Activated CD8-positive, alpha-beta memory T cell treated with anti-CD3 and anti-CD28 coated beads, Interleukin-2, amount 50 U/mL, for 1 hour (primary cell): ENCODE results near the gene ASTN1.

ENCODE experiments used
- DNase-seq: peaks from one replicate; pipeline ENCODE4 v3.0.0-alpha.2; 2020; ENCODE audit errors: extremely low read depth

The ASTN1 gene

DNA sequence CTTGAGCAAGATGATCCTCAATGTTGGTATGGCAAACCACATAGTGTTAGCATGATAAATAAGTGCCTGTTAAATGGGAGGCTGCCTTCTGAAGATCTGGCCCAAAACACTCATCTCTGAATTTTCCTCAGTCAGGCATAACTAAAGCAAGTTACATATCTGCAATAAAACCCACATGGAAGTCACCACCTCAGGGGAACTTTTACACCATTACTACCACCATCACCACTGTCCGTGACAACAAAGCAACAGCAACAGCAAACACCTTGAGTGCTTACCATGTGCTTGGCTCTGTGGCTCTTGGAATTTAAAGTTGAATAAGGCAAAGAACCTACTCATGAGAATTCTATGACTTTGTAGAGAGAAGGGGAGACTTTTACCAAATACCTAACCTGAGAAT lies 233.0 kb downstream of the ASTN1 start:
- DNase-seq, result no peak

DNA sequence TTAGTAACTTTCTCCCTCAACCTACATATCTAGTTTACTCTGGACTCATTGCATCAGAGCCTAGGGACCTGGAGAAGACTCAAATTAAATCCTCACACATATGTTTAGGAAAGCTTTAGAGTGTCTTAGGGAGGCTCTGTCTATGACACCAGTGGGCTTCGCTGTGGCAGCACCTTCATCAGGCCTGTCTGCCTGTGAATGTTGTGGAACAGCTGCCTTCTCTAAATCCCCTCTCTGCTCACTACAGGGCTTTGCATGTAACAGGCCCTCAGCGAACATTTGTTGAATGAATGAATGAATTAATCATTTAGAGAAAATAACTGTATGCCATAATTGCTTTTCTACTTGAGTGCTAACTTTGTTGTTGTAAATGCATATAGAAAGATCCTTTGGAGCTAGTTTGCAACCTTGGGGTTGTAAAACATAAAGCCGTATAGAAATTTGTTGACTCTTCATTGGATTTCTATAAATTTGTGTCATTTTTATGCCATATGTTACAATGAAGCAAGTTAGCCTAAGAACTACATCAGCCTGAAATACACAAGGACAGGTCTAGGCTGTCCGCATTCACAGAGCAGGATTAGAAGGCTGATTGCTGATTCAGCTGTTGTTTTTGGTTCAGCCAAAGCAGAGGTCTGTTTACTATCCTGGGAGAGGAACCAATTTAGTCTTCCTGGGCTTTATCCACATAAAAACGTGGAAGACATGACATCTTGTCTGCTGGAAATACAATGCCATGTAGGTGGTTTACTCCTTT lies 238.0 kb downstream of the ASTN1 start:
- DNase-seq, result no peak

DNA sequence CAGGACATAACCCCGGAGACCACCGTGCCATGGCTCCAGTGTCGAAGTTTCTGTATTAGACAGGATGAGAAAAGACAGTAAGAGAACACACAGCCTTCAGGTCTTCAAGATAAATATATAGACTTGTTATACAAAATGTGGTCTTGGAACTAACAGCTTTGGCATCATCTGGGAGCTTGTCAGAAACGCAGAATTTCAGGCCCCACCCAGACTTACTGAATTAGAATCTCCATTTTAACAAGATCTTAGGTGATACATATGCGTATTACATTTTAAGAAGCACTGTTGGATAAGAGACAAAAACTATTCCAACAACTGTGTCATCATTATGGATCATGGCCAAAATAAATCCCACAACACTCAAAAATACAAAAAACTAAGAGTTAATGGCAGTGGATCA lies 239.3 kb downstream of the ASTN1 start:
- DNase-seq, result no peak

DNA sequence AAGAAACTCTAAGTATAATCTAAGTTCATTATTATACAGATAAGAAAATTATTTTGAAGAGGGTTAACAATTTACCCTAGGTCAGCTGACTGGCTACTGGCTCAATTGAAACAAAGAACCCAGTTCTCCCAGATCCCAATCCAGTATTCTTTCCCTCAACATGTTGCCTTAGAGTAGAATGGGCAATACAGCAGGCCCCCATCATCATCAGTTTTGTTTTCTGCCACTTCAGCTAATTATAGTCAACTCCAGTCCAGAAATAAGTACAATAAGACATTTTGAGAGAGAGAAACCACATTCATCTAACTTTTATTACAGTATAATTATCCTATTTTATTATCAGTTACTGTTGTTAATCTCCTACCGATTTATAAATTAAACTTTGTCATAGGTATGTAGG lies 241.2 kb downstream of the ASTN1 start:
- DNase-seq, result no peak

DNA sequence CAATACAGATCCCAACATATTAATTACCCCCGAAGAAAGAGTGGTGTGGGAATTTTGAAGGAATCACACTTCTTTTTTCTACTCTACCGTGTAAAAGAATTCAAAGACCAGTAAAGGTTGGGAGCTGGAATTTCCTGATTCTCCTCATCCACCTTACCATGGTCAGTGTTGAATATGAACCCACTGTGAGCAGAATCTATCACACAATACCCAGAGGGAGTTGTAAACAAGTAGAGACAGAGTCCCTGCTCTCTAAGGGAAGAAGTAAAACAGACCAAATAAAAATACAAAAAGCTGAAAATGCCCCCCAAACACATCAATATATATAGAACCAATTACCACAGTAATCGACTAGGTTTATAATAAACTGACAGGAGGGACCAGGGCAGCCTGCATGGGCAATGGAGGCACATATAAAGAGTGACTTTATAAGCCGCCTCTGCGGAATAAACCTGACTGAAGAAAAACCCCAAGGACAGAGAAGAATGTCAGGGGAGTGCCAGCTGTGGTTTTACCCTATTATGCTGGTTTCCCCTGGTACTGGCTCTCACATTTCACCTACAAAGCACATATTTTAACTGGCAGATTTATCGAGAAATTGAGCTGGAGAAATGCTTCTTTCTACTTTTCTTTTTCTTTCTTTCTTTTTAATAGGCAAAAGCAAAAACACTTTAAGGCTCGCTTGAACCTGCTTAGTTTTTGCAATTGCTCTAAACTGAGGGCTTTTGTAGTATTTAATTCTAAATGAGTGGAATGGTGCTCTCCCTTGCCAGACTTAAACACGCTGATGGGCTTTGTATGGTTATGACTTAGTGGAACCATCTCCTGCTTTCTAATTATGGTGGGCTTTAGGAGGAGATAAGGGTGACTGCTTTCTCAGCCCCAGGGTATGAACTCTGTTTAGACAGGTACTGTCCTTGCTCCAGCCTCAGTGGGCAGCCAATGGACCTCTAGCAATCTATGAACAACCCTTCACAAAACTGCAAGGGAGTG lies 244.8 kb downstream of the ASTN1 start:
- no peak for DNase-seq

DNA sequence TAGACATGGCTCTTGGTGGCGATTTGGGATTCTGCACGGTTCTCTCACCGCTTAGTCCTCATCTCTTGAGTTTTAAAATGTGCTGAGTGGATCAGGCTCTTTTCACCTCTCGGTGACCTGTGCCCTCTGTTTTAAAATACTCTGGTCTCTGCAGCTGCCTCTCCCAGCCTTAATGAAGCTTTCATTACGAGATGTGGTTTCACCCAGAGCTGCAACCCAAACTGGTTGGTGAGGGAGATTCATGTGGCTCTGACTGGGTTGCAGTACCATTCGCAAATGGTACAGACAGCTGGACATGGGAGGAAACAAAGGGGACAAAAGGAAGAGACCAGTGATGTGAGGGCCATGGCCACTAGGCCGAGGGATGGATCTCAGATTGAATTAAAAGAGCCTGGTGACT lies 258.9 kb downstream of the ASTN1 start:
- no peak for DNase-seq

DNA sequence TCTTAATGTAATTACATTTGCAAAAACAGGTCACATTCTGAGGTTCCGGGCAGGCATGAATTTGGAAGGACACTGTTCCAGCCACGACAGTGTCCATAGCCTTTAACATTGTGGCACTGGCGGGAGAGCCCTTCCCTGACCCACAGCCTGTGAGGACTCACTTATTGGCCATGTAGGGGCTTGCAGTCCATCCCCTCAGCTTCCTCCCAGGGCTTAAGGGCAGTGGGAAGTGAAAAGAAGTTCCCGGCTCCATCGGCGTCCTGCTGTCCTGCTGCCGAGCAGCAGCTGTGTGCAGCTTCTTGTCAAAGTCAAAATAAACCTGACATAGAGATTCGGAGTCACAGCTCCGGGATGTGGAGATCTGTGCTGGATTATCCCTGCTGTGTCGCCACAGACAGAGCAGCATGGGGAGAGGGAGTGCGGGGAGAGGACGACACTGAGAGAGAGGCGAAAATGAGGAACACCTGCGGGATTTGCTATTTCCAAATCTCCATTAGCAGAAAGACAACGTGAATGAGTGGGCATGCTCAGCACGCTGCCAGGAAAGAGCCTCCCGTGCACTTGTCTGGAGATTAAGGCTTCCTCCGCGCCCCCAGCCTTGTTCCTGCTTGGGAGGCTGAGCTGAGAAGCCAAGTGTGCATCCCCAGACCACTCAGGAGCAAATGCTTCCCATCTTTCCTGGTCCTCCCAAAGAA lies 260.3 kb downstream of the ASTN1 start:
- DNase-seq, result no peak

DNA sequence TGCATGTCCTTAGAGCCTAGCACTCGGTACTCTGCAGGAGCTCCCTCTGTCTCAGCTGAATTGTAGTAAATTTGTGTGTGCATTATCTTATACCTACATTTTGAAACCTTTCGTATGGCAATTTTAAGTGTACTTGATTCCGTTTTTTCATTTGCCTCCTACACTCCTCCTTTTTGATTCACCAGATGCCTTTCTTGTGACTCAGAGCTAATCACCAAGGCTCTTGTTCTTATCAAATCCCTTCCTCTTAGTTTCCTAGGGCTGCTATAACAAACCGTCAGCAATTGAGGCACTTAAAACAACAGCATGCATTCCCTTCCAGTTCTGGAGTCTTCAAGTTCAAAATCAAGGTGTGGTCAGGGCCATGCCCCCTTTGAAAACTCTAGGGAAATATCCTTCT lies 261.0 kb downstream of the ASTN1 start:
- no peak for DNase-seq

DNA sequence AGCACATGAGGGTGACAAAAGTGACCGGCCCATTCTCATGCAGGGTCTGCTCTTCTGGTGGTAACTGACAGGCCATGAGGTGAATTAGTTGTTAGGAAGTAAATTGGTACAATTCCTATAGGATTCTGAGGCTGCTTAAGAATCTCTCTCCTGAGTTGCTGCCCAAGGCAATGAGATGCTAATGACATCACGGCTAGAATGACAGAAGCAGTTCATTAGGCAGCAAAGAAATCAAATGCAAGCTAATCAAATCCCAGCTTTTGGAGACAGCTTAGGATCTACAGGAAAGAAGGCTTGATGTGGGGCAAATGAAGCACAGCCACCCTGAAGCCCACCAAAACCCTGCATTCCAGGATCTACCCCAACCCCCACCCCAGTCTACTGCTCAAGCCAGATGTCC lies 265.2 kb downstream of the ASTN1 start:
- no peak for DNase-seq

DNA sequence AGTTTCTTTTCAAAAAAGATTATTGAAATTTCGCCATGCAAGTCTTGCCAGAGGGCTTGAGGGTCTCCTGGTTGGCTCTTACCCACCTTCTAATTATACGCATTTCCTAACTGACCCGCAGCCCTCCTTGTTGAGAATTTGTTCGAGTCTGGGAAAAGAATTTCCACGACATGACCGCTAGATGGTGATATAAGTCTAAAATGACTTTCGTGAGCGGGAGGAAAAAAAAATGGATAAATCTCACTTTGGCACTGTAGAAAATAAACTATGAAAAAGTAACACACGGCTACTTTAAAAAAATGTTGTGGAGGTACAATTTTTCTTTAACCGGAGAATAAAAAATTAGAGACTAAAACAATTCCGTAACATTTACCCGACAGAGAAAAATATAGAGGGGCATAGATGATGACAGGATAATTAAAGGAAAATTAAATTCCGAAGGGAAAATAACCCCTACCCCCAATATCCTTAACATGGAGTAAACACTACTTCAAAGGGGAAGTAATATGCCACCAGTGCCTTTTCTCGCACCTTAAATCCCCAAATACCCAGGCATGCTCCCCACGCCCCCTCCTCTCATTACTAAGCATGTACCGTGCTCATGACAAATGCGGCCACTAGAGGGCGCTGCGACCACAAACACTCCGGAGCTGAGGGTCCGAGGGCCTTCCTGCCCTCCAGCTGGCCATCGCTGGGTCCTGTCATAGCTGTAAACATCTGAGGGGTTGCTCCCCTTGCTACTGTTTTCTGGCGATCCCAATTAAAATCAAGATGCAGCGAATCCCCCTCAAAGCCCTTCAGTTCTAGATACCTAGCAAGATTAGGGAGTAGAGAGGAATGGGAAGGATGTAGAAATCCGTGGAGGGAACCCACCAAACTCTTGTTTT lies 266.9 kb downstream of the ASTN1 start:
- no peak for DNase-seq

DNA sequence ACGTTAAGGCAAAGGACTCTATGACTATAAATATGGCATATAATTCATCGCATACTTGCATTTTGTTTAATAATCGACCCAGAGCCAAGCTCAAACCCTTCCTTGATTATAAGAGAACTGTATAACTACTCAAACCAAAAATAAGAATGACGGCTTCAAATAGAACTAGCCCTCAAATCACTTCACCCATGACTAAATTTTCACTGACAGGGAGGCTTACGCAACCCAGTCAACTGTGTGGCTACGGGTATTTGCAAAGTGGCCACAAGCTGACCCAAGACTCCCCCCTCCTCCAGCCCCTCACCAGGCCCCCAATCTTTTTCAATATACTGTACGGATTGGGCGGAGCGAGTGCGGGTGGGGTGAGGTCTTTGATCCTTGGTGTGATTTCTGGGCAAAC lies 268.3 kb downstream of the ASTN1 start:
- DNase-seq, result no peak

DNA sequence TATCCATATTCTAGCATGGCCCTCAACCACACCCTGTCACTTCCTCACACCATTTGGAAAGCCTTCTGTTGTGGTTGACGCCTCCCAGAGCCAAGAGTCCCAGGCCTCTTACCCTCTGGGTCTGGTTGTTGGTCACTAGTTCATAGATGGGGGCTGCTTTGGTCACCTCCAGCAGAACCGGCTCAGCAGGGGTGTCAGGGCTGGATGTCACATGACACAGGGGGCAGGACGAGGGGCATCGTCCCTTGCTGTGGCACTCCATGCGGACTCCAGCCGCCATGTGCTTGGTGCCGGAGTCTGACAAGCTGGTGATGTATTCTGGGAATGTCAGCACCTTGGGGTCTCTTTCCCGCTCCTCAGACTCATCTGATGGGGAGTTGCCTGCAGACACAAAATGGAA lies 270.1 kb downstream of the ASTN1 start:
- no peak for DNase-seq

DNA sequence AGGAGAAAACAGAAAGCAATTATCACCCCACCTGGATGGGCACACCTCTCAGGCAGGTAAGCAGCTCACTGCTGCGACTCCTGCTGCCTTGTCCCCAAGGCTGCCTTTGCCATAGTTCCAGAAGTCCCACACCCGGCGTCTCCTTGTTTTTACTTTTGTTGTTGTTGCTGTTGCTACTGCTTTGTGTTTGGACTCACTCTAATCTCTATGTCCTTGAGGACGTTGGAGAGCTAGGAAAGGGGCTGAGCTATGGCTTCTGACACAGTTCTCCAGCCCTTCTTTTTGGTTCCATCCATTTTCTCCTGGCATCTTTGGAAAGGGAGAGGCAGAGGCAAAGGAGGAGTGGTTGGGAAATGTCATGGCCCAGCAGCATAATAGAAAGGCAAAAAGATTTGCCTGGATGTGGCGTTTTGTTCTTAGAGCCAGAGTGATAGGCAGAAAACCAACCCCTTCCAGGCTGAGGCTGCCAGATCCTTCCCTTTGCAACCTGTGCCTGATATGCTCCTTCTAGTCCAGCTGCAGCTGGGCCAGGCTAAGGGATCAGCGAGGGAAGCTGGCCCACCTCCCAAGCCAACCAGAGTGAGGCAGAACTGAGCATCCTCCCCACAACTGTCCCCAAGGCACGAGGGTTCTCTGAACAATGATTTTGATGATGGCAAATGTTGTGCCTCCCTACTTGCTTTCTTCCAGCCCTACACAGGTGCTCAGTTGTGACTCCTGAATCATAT lies 270.7 kb downstream of the ASTN1 start:
- DNase-seq, result no peak

DNA sequence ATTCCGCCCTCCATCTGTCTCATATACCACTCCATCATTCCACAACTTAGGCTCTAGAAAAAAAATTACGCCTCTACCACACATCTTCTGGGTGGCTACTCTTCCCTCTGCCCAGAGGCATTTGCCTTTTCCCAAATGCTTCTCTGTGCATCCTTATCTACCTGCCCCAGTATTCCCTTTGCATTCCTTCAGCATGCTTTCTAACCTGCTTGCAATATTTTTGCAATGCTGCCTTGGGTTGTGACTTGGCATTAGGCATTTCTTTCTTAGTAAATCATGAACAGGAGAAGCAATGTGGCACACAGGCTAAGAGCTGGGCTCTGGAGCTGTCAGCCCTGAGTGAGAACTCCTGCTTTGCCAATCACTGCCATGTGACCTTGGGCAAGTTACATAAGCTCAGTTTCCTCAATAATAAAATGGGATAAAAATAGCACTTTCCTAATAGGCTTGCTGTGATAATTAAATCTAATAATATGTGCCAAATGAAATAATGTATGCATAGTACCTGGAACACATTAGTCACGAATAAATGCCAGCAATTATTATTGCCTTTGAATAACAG lies 276.0 kb downstream of the ASTN1 start:
- no peak for DNase-seq

DNA sequence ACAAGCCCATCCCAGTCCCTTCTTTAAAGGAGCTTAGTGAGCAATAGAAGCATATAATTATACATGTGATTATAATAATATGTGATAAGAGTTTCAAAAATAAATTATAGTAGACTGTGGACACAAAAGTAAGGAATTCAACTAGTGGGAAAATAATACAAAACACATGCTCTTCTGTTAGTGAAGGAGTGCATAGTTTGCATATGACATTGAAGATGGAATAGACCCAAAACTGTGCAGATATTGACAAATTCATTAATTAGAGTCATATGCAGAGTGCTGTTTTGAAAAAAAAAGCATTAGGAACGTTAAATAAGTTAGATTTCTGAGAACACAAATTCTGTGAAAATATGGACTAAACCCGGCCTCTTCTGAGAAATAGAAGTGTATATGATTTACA lies 278.8 kb downstream of the ASTN1 start:
- DNase-seq, result no peak

DNA sequence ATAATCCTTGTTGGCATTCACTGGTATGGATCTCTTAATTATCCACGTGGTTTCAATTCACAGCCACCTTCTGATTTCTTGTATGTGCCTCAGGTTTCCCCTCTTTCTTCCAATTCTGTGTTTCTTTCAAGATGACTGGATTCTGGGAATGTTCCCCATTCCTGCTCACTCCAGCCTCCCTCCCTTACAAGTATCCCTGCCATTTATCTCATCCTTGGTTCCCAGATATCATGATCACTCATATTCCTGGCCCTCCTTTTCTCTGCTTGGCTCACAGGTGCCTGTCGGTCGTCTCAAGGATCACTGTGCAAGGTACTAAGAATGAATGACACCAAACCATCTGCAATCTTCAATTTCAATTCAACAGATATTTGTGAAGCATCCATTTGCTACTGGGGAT lies 279.2 kb downstream of the ASTN1 start:
- DNase-seq, result no peak

DNA sequence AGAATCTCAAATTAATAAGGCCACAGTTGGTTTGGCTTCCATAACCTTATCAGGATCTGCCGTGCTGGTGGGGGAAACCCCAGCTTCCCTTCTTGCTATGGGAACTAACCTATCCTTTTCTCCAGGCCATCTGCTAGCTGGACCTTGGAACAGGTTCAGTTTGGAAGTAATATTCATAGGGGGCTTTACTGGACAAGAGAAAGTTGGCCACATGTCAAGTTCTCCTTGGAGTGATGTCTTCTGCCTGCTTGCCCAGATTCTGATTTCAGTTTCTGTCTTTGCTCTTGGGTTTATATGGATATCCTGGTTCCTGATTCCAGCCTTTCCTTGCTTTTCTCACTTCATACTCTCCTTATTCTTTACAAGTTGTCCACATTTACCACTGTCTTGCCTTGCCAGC lies 279.6 kb downstream of the ASTN1 start:
- DNase-seq, result no peak

DNA sequence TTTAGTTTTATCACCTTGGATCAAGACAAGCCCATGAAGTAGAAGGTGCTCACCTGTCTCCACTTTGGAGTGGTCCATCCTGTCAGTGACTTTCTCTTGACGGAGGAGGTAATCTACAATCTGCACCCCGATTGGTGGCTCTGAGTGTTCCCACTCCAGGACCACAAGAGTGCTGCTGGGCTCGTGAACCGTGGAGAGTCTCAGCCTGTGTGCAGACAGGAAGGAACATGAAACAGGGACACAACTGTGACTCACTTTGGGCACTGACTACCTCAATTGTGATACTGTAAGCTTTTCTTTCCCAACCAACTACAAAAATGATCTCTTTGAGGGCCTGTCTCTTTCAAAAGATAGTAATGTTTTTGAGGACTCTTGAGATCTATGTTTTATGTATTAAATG lies 280.2 kb downstream of the ASTN1 start:
- DNase-seq, result no peak

DNA sequence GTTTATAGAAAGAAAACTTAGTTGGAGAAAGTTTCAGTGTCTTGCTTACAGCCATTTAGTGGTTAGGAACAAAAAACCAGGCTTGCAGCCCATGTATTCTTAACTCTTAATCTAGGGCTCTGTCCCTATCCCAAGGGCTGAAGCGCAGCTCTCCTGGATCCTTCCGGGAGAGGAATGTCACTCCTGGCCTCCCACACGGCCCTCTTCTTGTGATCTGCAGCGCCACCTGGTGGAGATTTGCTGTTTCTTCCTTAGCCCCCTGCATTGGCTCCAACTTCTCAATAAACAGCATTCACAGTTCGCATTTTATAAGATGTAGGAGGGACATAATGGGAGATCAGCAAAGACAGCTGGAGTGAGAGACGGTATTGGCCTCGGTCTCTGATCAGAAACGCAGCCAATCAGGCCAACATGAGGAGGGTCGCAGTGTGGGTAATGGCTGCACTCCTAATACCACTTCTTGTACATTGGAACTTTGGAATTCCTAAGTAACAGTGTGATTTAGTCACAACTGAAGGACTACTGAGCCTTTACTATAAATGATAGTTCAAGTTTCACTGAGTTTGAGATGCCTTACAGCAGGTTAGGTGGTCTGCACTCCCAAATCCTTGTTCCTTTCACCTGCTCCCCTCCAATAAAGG lies 283.4 kb downstream of the ASTN1 start:
- no peak for DNase-seq
